H1 (cell line): ENCODE data around the gene MLLT6. TPM values are rescaled to one million over a fixed set of nuclear protein-coding genes. Genes with fewer than 3 reads are reported as not detected.

Source experiments
- CTCF ChIA-PET: fragments of 300-600 bp; sonication (Branson Sonifier 250); formaldehyde crosslinking; loops from one replicate; lab custom pipeline; 2021; ENCODE audit not compliant: partially characterized antibody; lab: Charles Lee
- POLR2A ChIA-PET: fragments of 300-600 bp; sonication (Branson Sonifier 250); formaldehyde crosslinking; loops from one replicate; lab custom pipeline; 2021; ENCODE audit warnings: inconsistent platforms; ENCODE audit not compliant: partially characterized antibody; lab: Charles Lee
- DNase-seq, 2 experiments: peaks; one replicate each; pipeline versions ENCODE4 v3.0.0 to v3.0.0-alpha.2; 2010 to 2022; ENCODE audit warnings: low spot score in 2 of 2, low read depth in 1 of 2, mixed read lengths in 1 of 2
- FAIRE-seq: peaks from 2 replicates; lab custom pipeline; 2011; peaks lifted over from hg19 to GRCh38; lab: Jason Lieb, UNC
- H2AFZ ChIP-seq: 2 replicates; pipeline ENCODE4 v1.8.1; 2012; ENCODE audit warnings: low read length, inconsistent platforms
- H2AK5ac ChIP-seq: 2 replicates; pipeline ENCODE4 v1.6.1; 2013; ENCODE audit warnings: low read depth, low read length
- H2BK120ac ChIP-seq: replicated peaks from 2 replicates; pipeline ENCODE3; 2013; ENCODE audit warnings: low read depth, low read length, inconsistent platforms
- H2BK12ac ChIP-seq: 2 replicates; pipeline ENCODE4 v1.6.1; 2013; ENCODE audit warnings: low read depth, low read length
- H2BK15ac ChIP-seq: 2 replicates; pipeline ENCODE4 v1.6.1; 2013; ENCODE audit warnings: low read length
- H2BK20ac ChIP-seq: 2 replicates; pipeline ENCODE4 v1.6.1; 2013; ENCODE audit warnings: low read length
- H2BK5ac ChIP-seq: 2 replicates; pipeline ENCODE4 v1.6.1; 2013; ENCODE audit warnings: low read depth, low read length
- H3K14ac ChIP-seq: 2 replicates; pipeline ENCODE4 v1.6.1; 2013; ENCODE audit warnings: inconsistent platforms; ENCODE audit not compliant: insufficient read length
- H3K18ac ChIP-seq: 2 replicates; pipeline ENCODE4 v1.6.1; 2013; ENCODE audit warnings: low read length; ENCODE audit errors: extremely low read depth
- H3K23ac ChIP-seq: 2 replicates; pipeline ENCODE4 v1.6.1; 2013; ENCODE audit warnings: inconsistent platforms; ENCODE audit not compliant: insufficient read length
- H3K23me2 ChIP-seq: 2 replicates; pipeline ENCODE4 v1.6.1; 2013; ENCODE audit warnings: low read depth, low read length
- H3K27ac ChIP-seq: 2 replicates; pipeline ENCODE4 v1.6.1; 2011; ENCODE audit warnings: low read depth, low read length, inconsistent platforms
- H3K27me3 ChIP-seq, 4 experiments: replicated peaks in 1 of 4; 1 replicate in 1 of 4; 2 replicates in 3 of 4; pipeline versions ENCODE4 v1.6.1 to v1.8.1; 2011 to 2013; ENCODE audit warnings: low read length in 3 of 4, mild to moderate bottlenecking in 3 of 4, inconsistent platforms in 2 of 4, mixed read lengths in 2 of 4, moderate library complexity in 1 of 4; ENCODE audit not compliant: control insufficient read depth in 3 of 4, insufficient read depth in 3 of 4; ENCODE audit errors: extremely low read depth in 1 of 4
- H3K36me3 ChIP-seq, 4 experiments: 2 replicates each; pipeline versions ENCODE4 v1.6.1 to v1.8.1; 2011 to 2013; ENCODE audit warnings: mild to moderate bottlenecking in 4 of 4, low read length in 3 of 4, moderate library complexity in 2 of 4, control low read depth in 1 of 4, inconsistent platforms in 1 of 4; ENCODE audit not compliant: insufficient read depth in 4 of 4, control insufficient read depth in 2 of 4
- H3K4ac ChIP-seq: replicated peaks from 2 replicates; pipeline ENCODE3; 2013; ENCODE audit warnings: low read length, low read depth, mixed read lengths, inconsistent platforms; ENCODE audit not compliant: insufficient read length
- H3K4me1 ChIP-seq, 4 experiments: replicated peaks in 1 of 4; 1 replicate in 1 of 4; 2 replicates in 3 of 4; pipeline versions ENCODE4 v1.6.1 to v1.8.1; 2011 to 2013; ENCODE audit warnings: low read length in 3 of 4, inconsistent platforms in 2 of 4, mixed read lengths in 1 of 4; ENCODE audit not compliant: insufficient read depth in 4 of 4, control insufficient read depth in 3 of 4
- H3K4me2 ChIP-seq, 2 experiments: 2 replicates each; pipeline versions ENCODE4 v1.6.1 to v1.8.1; 2011 to 2013; ENCODE audit warnings: low read depth in 2 of 2, low read length in 2 of 2, control low read depth in 1 of 2, inconsistent platforms in 1 of 2, mild to moderate bottlenecking in 1 of 2; ENCODE audit not compliant: insufficient read depth in 1 of 2
- H3K4me3 ChIP-seq, 4 experiments: fragments of 200-600, 300-600 bp in 1 of 4; sonication (generic), shearing (Covaris generic), sonication (Bioruptor Twin) in 1 of 4; 2 replicates each; pipeline versions ENCODE4 v1.5.1 to v1.8.1; 2011 to 2016; ENCODE audit warnings: low read length in 4 of 4, low read depth in 3 of 4, control low read depth in 2 of 4, inconsistent platforms in 2 of 4, mild to moderate bottlenecking in 2 of 4, mixed read lengths in 1 of 4, moderate library complexity in 1 of 4; ENCODE audit not compliant: insufficient read depth in 2 of 4; ENCODE audit errors: extremely low read depth in 1 of 4
- H3K56ac ChIP-seq: replicated peaks from 2 replicates; pipeline ENCODE3; 2013; ENCODE audit warnings: low read depth, mild to moderate bottlenecking, mixed read lengths, low read length, inconsistent platforms; ENCODE audit not compliant: insufficient read length
- H3K79me1 ChIP-seq: 2 replicates; pipeline ENCODE4 v1.6.1; 2013; ENCODE audit warnings: low read depth, low read length, control low read depth
- H3K79me2 ChIP-seq, 2 experiments: 2 replicates each; pipeline versions ENCODE4 v1.6.1 to v1.8.1; 2012 to 2013; ENCODE audit warnings: low read length in 2 of 2, mild to moderate bottlenecking in 2 of 2, inconsistent platforms in 1 of 2; ENCODE audit not compliant: insufficient read depth in 2 of 2, control insufficient read depth in 1 of 2
- H3K9ac ChIP-seq, 4 experiments: replicated peaks in 1 of 4; 1 replicate in 1 of 4; 2 replicates in 3 of 4; pipeline versions ENCODE4 v1.6.1 to v1.8.1; 2011 to 2013; ENCODE audit warnings: low read depth in 3 of 4, low read length in 3 of 4, control low read depth in 2 of 4, mild to moderate bottlenecking in 2 of 4, moderate library complexity in 2 of 4, inconsistent platforms in 1 of 4; ENCODE audit errors: extremely low read depth in 1 of 4
- H3K9me3 ChIP-seq, 2 experiments: 2 replicates each; pipeline versions ENCODE4 v1.6.1 to v1.8.1; 2012 to 2013; ENCODE audit warnings: mild to moderate bottlenecking in 2 of 2, moderate library complexity in 2 of 2, control low read depth in 1 of 2, inconsistent platforms in 1 of 2, low read depth in 1 of 2, low read length in 1 of 2, mixed read lengths in 1 of 2; ENCODE audit not compliant: insufficient read depth in 2 of 2
- H4K20me1 ChIP-seq, 2 experiments: replicated peaks in 1 of 2; 2 replicates each; pipeline versions ENCODE3 to v1.8.1; 2011 to 2013; ENCODE audit warnings: inconsistent platforms in 2 of 2, low read length in 2 of 2, mild to moderate bottlenecking in 1 of 2; ENCODE audit not compliant: insufficient read depth in 2 of 2, control insufficient read depth in 1 of 2
- H4K5ac ChIP-seq: 2 replicates; pipeline ENCODE4 v1.6.1; 2013; ENCODE audit warnings: low read length, low read depth, mixed read lengths, inconsistent platforms; ENCODE audit not compliant: insufficient read length
- H4K8ac ChIP-seq: 2 replicates; pipeline ENCODE4 v1.8.0; 2013; ENCODE audit warnings: mild to moderate bottlenecking, moderate library complexity, low read length, inconsistent platforms; ENCODE audit not compliant: insufficient read depth; ENCODE audit errors: extremely low read depth
- H4K91ac ChIP-seq: replicated peaks from 2 replicates; pipeline ENCODE3; 2013; ENCODE audit warnings: low read length, mixed read lengths, inconsistent platforms; ENCODE audit not compliant: insufficient read length
- ASH2L ChIP-seq: fragments of 200-600, 300-600 bp; sonication (generic); IDR thresholded peaks from one replicate; pipeline ENCODE4 v1.7.1; 2017; ENCODE audit warnings: low read length
- EZH2 ChIP-seq: fragments of 200-600 bp; sonication (generic); IDR thresholded peaks from 2 replicates; pipeline ENCODE4 v1.7.1; 2012; ENCODE audit warnings: low read depth, mild to moderate bottlenecking, moderate library complexity, low read length, inconsistent platforms; ENCODE audit not compliant: severe bottlenecking
- KDM1A ChIP-seq: fragments of 200-600, 300-600 bp; sonication (generic); IDR thresholded peaks from 2 replicates; pipeline ENCODE4 v1.7.1; 2016; ENCODE audit warnings: mild to moderate bottlenecking, low read length, borderline replicate concordance
- KDM4A ChIP-seq: IDR thresholded peaks from one replicate; pipeline ENCODE4 v1.7.1; 2012; ENCODE audit warnings: low read depth, mild to moderate bottlenecking, moderate library complexity, low read length, inconsistent platforms; ENCODE audit not compliant: severe bottlenecking
- POU5F1 ChIP-seq: IDR thresholded peaks from 2 replicates; pipeline ENCODE4 v1.6.1; 2011; ENCODE audit warnings: low read depth, mild to moderate bottlenecking, low read length, moderate library complexity
- SIN3A ChIP-seq, 2 experiments: IDR thresholded peaks in 1 of 2; conservative IDR thresholded peaks in 1 of 2; 2 replicates each; pipeline ENCODE4 v1.6.1; 2011 to 2012; ENCODE audit warnings: low read length in 2 of 2, improper control_type of control experiment in 1 of 2, low read depth in 1 of 2, mild to moderate bottlenecking in 1 of 2
- SUZ12 ChIP-seq: fragments of 200-600 bp; sonication (generic); IDR thresholded peaks from 2 replicates; pipeline ENCODE4 v1.6.1; 2012; ENCODE audit warnings: mild to moderate bottlenecking, inconsistent platforms, low read length, moderate library complexity, mixed read lengths
- WGBS, 2 experiments: shearing (Covaris generic) in 1 of 2; methylation state at CpG; one replicate each; pipeline versions ENCODE4 v1.1.6 to v1.1.7; 2013 to 2015; ENCODE audit warnings: low lambda C conversion rate in 2 of 2, mixed read lengths in 2 of 2, inconsistent platforms in 1 of 2, low coverage in 1 of 2, missing lambda C conversion rate in 1 of 2; ENCODE audit not compliant: insufficient replicate concordance in 2 of 2, insufficient coverage in 1 of 2, insufficient read length in 1 of 2; ENCODE audit errors: extremely low coverage in 1 of 2, missing lambda C conversion rate in 1 of 2; 5-methylcytosine and 5-hydroxymethylcytosine counted together
- polyA plus RNA-seq, 7 experiments: library from polyadenylated mRNA; depleted of rRNA in 3 of 7; stranded (reverse) in 5 of 7; unstranded in 2 of 7; fragments of >200 nt in 5 of 7; fragments of 200-250 nt in 2 of 7; gene quantifications; 1 replicate in 5 of 7; 2 replicates in 1 of 7; 4 replicates in 1 of 7; pipeline versions ENCODE4 v1.2.1 to v1.2.3, GENCODE V29; 2011 to 2013; ENCODE audit warnings: missing spikeins in 2 of 7, mixed read lengths in 2 of 7
- total RNA-seq: library from RNA; stranded (reverse); fragmentation: NEBNext Ultra II Directional; extraction: Animal tissue kit (Norgen Biotek cat#: 25700); gene quantifications from 2 replicates; pipeline ENCODE4 v1.2.1, GENCODE V29; 2021

MLLT6 gene
- total and polyA plus RNA-seq, 2 of the 8 experiments (the other 6 are each of a cell fraction or from before 2014, with no cell fraction given), result 6.5 to 8.0 TPM

GRCh38 chr17:38701504-38702165, 3.4 kb upstream of the MLLT6 start:
- no peak overlapping the region for H2BK5ac ChIP-seq
- 9% methylated on average over 25 of the region's 25 CpGs; no CpG with 5 or more reads in 1 of the 2 experiments for WGBS, 2 experiments
- TF ChIP-seq KDM4A (peak; percentile 51), KDM1A (no peak), EZH2 (peak; percentile 43), POU5F1 (no peak), ASH2L (peak; percentile 43), SIN3A (conservative IDR thresholded peaks at IDR 0.05 in 1 of 2, IDR thresholded peaks at IDR 0.05 in 1 of 2; ENCODE audit: low read depth in 1 of 2, low read length in 2 of 2) (0 out of 4 replicates have a peak, but pooled peaks of 1 of the 2 experiments have one; percentile 11), SUZ12 (peak; percentile 35; the same call in 1 of the 2 replicates)
- no peak overlapping the region for H2BK12ac ChIP-seq
- H3K79me1 ChIP-seq, result no peaks in the 10 kb centered on the region
- no peak overlapping the region for H2BK120ac ChIP-seq
- H3K4me1 ChIP-seq, result peaks cover 11 to 33% (median 22%) of the 10 kb centered on the region in 4 experiments
- no peak overlapping the region for H2AK5ac ChIP-seq
- no peak overlapping the region for H2BK20ac ChIP-seq
- no peak overlapping the region for H4K8ac ChIP-seq
- H4K20me1 ChIP-seq, result peaks cover 3 to 16% of the 10 kb centered on the region in 2 experiments
- H2AFZ ChIP-seq, result no peak overlapping the region
- DNase-seq (no peak), FAIRE-seq (no peak)
- H3K18ac ChIP-seq, result no peak overlapping the region
- H3K23me2 ChIP-seq, result peaks cover 22% of the 10 kb centered on the region; the same call in 1 of the 2 replicates
- POLR2A ChIA-PET, result interaction anchor here (0.7 to 1.9 kb wide), 10 partner anchors 9 to 139 kb away, joined by 3 to 8 read pairs (median 4); no protein-coding TSS in a partner anchor
- H3K36me3 ChIP-seq, result no peaks in the 10 kb centered on the region
- peaks cover 28 to 84% (median 72%) of the 10 kb centered on the region in 4 experiments for H3K27me3 ChIP-seq
- no peak overlapping the region for H3K4ac ChIP-seq
- H3K4me3 ChIP-seq, result peak overlapping the region; percentile 31 to 76 (median 44)
- H3K9me3 ChIP-seq, result no peaks in the 10 kb centered on the region
- no peak overlapping the region for H3K23ac ChIP-seq
- H3K27ac ChIP-seq, result no peak overlapping the region
- no peaks in the 10 kb centered on the region for H3K79me2 ChIP-seq
- H4K5ac ChIP-seq, result no peak overlapping the region
- H2BK15ac ChIP-seq, result peak overlapping the region; percentile 65; the same call in 1 of the 2 replicates
- peak overlapping the region; percentile 81 to 92 for H3K4me2 ChIP-seq
- H3K56ac ChIP-seq, result no peak overlapping the region
- no peak overlapping the region for H3K14ac ChIP-seq
- CTCF ChIA-PET, result interaction anchor here (0.9 to 1.8 kb wide), 9 partner anchors 9 to 144 kb away, joined by 3 to 8 read pairs (median 4); no protein-coding TSS in a partner anchor
- H4K91ac ChIP-seq, result no peak overlapping the region
- H3K9ac ChIP-seq, result no peak overlapping the region
